Esophagus squamous epithelium (tissue), 5 donors: ENCODE data around the gene LOXHD1. TPM values are rescaled to one million over a fixed set of nuclear protein-coding genes. Genes with fewer than 3 reads are reported as not detected.

Source experiments
- DNase-seq: peaks from one replicate; lab custom pipeline; 2025; lab: John Stamatoyannopoulos, UW
- H3K27ac ChIP-seq, 4 donors: fragments of 200-600 bp; sonication (generic); one replicate each; pipeline ENCODE4 v1.5.1; 2016 to 2019; ENCODE audit warnings: mild to moderate bottlenecking in 1 of 4
- H3K27me3 ChIP-seq, 4 donors: fragments of 200-600 bp; sonication (generic); 1 replicate in 3 of 4; 2 replicates in 1 of 4; pipeline versions ENCODE4 v1.5.1 to v1.6.0; 2017 to 2021; ENCODE audit warnings: antibody characterized with exemption in 1 of 4
- H3K36me3 ChIP-seq, 3 donors: fragments of 200-600 bp; sonication (generic); one replicate each; pipeline ENCODE4 v1.5.1; 2016 to 2019
- H3K4me1 ChIP-seq, 3 donors: fragments of 200-600 bp; sonication (generic); one replicate each; pipeline ENCODE4 v1.5.1; 2017 to 2019
- H3K4me3 ChIP-seq, 4 donors: fragments of 200-600 bp; sonication (generic); 1 replicate in 3 of 4; 2 replicates in 1 of 4; pipeline ENCODE4 v1.5.1; 2016 to 2019; ENCODE audit warnings: mild to moderate bottlenecking in 2 of 4, moderate library complexity in 1 of 4
- H3K9me3 ChIP-seq, 3 donors: fragments of 200-600 bp; sonication (generic); one replicate each; pipeline ENCODE4 v1.5.1; 2016 to 2019
- POLR2A ChIP-seq, 4 donors: fragments of 450-650 bp; IDR thresholded peaks; one replicate each; pipeline ENCODE4 v1.6.1; 2017; ENCODE audit warnings: antibody characterized with exemption in 4 of 4, mild to moderate bottlenecking in 4 of 4, moderate library complexity in 3 of 4
- WGBS, 2 donors: methylation state at CpG; one replicate each; pipeline ENCODE4 v1.1.5; 2018; 5-methylcytosine and 5-hydroxymethylcytosine counted together
- intact Hi-C: fragments of 100-400 bp; cut with DNase I; formaldehyde crosslinking; loops from one replicate; pipeline ENCODE4 v1.15.0; 2022
- total RNA-seq, 4 donors: library from RNA; depleted of rRNA; stranded (reverse); fragments of >200 nt; gene quantifications; one replicate each; pipeline ENCODE4 v1.1.0, GENCODE V29; 2016
- TF ChIP-seq, protein P1 (sequence below), 6 experiments: fragments of 450-650 bp in 4 of 6; fragments of 200-600 bp in 2 of 6; sonication (generic) in 2 of 6; IDR thresholded peaks; one replicate each; pipeline ENCODE4 v1.5.1; 2016 to 2019; ENCODE audit warnings: antibody characterized with exemption in 6 of 6, mild to moderate bottlenecking in 4 of 6, moderate library complexity in 4 of 6
- donor health status: DM: yes; HTN: yes; CAD: no.

LOXHD1 gene
- total RNA-seq, 4 donors from 2014 or later = 0.19 TPM; not detected in 3

DNA sequence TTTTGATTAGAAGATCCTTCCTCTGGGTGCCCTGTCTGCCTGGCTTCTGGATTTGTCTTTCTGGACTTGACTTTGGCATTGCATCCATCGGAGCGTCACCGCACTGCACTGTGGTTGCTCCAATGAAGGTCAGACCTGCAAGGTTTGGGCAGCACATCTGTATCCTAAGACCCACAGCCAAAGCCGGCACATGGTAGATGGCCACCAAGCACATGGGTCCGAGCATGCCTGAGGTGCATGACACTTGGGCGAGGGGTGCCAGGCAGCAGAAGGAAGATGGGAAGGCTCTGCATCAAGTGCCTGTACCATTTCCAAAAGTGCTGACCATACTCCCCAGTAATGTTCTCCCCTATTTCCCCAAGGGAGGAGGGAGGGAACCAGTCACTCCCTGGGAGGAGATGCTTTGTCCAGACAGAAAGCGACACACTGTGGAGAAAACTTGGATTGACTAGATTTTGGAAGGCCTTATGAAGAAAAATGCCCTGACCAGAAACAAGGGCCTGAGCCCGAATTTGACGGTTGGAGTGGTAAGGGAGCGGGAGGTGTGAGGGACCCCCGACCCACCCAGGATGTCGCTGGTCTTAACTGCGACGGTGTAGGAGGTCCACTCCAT, 149.9 kb downstream of the LOXHD1 start:
- DNase-seq = no peak
- 87 to 93% methylated on average over 11 to 13 of the region's 14 CpGs for WGBS, 2 donors
- no peaks in the 10 kb centered on the region for H3K36me3 ChIP-seq
- H3K4me3 ChIP-seq = no peak overlapping the region
- peaks cover 0 to 7% (median 0%) of the 10 kb centered on the region in 4 donors for H3K27me3 ChIP-seq
- H3K27ac ChIP-seq = no peak overlapping the region
- TF ChIP-seq POLR2A (IDR thresholded peaks at IDR 0.05) = no peak
- TF ChIP-seq, protein P1, sequence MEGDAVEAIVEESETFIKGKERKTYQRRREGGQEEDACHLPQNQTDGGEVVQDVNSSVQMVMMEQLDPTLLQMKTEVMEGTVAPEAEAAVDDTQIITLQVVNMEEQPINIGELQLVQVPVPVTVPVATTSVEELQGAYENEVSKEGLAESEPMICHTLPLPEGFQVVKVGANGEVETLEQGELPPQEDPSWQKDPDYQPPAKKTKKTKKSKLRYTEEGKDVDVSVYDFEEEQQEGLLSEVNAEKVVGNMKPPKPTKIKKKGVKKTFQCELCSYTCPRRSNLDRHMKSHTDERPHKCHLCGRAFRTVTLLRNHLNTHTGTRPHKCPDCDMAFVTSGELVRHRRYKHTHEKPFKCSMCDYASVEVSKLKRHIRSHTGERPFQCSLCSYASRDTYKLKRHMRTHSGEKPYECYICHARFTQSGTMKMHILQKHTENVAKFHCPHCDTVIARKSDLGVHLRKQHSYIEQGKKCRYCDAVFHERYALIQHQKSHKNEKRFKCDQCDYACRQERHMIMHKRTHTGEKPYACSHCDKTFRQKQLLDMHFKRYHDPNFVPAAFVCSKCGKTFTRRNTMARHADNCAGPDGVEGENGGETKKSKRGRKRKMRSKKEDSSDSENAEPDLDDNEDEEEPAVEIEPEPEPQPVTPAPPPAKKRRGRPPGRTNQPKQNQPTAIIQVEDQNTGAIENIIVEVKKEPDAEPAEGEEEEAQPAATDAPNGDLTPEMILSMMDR (IDR thresholded peaks at IDR 0.05) = no peak
- no peaks in the 10 kb centered on the region for H3K9me3 ChIP-seq
- H3K4me1 ChIP-seq = no peaks in the 10 kb centered on the region
- intact Hi-C loops = no loop called here

DNA sequence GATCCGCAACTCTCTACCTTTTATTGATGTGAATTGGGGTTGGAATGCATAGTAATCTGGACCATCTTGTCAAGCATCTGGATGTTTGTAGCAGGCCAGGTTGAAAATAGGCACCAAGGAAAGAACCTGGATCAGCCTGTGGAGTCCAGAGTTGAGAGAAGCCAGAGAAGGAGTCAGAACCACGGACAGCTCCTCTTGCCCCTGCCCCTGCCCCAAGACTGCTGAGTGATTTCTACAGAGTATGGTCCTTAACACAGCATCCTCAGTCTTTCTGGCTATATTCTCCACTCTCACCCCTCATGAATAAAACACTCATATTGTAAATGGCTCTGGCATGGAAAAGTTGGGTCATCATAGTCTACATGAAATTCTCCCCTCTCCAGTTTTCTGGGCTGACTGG, 154.6 kb downstream of the LOXHD1 start:
- intact Hi-C loops = no loop called here
- no peaks in the 10 kb centered on the region for H3K9me3 ChIP-seq
- peaks cover 0 to 11% (median 0%) of the 10 kb centered on the region in 4 donors for H3K27me3 ChIP-seq
- H3K4me1 ChIP-seq = no peaks in the 10 kb centered on the region
- H3K4me3 ChIP-seq = no peak overlapping the region
- H3K27ac ChIP-seq = no peak overlapping the region
- no peaks in the 10 kb centered on the region for H3K36me3 ChIP-seq
- no peak for DNase-seq
- TF ChIP-seq POLR2A (IDR thresholded peaks at IDR 0.05) = no peak
- TF ChIP-seq, protein P1 (IDR thresholded peaks at IDR 0.05) = no peak
- WGBS, 2 donors = 18 to 20% methylated on average over 2 of the region's 2 CpGs

DNA sequence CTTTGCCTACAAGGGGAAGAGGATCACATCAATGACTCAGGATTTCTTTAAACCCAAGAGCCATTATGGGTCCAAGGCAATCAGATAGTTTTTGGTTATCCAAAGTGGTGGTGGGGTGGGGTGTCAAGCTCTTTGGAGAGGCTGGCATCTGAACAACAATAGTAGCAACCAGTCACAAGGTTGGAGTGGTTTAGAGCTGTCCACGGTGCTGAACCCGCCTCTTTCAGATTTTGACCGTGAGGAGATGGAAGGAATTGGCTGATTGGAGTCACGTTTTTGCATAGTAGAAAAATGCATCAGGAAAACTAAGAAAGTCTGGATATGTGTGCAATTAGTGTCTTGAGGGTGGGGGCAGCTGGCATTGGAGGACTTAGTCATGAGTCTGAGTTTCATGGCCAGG, 159.9 kb downstream of the LOXHD1 start:
- Histone ChIP-seq H3K36me3 (no peaks in the 10 kb centered on the region), H3K9me3 (no peaks in the 10 kb centered on the region), H3K4me1 (no peaks in the 10 kb centered on the region), H3K4me3 (no peak overlapping the region), H3K27me3 (peaks cover 0 to 14% (median 0%) of the 10 kb centered on the region in 4 donors), H3K27ac (no peak overlapping the region)
- TF ChIP-seq POLR2A (IDR thresholded peaks at IDR 0.05) = no peak
- TF ChIP-seq, protein P1 (IDR thresholded peaks at IDR 0.05) = no peak
- intact Hi-C loops = no loop called here
- no peak for DNase-seq
- WGBS, 2 donors = 0 to 8% methylated on average over 4 of the region's 4 CpGs

DNA sequence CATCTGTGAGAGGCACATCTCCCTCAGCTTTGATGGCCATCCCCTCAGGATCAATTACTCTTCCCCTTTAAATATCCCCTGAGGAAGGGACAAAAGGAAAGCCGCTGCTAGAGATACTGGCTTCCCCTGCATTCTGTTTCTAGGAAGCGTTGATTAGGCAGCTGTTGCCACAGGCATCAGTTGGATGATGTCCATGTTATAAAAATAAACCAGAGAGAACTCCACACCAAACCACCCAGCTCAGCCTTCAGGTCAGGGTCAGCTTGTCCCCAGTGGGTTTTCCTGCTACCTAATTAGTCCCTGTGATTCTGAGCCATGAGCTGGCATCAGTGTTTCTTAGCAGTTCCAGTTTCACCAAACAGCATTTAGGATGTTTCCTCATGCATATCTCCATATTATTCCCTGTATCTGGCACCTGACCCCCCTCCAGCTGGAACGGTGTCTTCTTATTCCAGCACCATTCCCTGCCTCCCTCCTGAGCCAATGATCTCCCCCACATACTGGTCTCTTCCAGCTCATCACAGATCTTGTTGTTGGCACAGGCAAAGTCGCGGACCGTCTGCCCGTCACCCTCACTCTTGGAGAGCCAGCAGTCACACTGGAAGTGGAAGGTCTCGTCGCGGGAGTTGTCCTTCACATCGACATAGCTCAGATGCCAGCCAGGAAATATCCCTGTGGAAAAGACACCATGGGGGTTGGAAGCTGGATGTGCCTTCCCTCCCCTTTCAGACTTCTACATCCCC, 168.4 kb downstream of the LOXHD1 start:
- no peak overlapping the region for H3K27ac ChIP-seq
- no peaks in the 10 kb centered on the region for H3K36me3 ChIP-seq
- H3K9me3 ChIP-seq = no peaks in the 10 kb centered on the region
- WGBS, 2 donors = 84 to 88% methylated on average over 10 of the region's 11 CpGs
- TF ChIP-seq, protein P1 (IDR thresholded peaks at IDR 0.05) = no peak
- no peak for TF ChIP-seq POLR2A (IDR thresholded peaks at IDR 0.05)
- no peaks in the 10 kb centered on the region for H3K4me1 ChIP-seq
- DNase-seq = no peak
- intact Hi-C loops = loop anchor here (10.0 kb wide), 1 partner anchor 204 kb away; no protein-coding TSS in a partner anchor
- no peaks in the 10 kb centered on the region for H3K27me3 ChIP-seq
- H3K4me3 ChIP-seq = no peak overlapping the region

DNA sequence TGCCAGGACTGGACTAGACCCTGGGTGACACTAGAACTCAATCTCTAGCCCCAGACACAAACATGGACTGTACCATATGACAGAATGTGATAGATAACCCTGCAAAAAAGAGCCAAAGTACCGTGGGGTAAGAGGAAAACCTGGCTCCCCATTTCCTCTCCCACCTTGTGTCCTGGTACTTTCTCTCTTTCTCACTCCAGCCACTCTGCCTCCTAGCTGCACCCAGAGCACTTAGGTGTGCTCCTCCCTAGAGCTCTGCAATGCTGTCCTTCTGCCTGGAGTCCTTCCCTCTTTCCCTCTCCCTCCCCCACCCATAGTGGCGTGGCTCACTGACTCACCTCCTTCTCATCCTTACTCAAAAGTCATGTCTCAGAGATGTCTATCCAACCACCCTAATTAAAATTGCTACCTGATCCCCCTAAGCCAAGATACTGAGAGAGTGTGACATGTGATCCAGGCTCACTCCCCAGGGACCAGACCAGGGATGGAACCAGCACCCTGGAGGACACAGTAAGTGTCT, 171.3 kb downstream of the LOXHD1 start:
- no peak overlapping the region for H3K27ac ChIP-seq
- intact Hi-C loops = loop anchor here (10.0 kb wide), 1 partner anchor 201 kb away; no protein-coding TSS in a partner anchor
- peaks cover 0 to 13% (median 11%) of the 10 kb centered on the region in 3 donors for H3K9me3 ChIP-seq
- no peaks in the 10 kb centered on the region for H3K36me3 ChIP-seq
- H3K4me3 ChIP-seq = no peak overlapping the region
- peaks cover 0 to 11% (median 0%) of the 10 kb centered on the region in 3 donors for H3K4me1 ChIP-seq
- H3K27me3 ChIP-seq = no peaks in the 10 kb centered on the region
- TF ChIP-seq POLR2A (IDR thresholded peaks at IDR 0.05) = no peak
- TF ChIP-seq, protein P1 (IDR thresholded peaks at IDR 0.05) = no peak
- WGBS, 2 donors = 10 to 25% methylated on average over 2 of the region's 2 CpGs
- no peak for DNase-seq
